PC-3 (cell line): ENCODE results near the gene PALD1. TPM values are rescaled to one million over a fixed set of nuclear protein-coding genes. Genes with fewer than 3 reads are reported as not detected.

Source experiments
- ATAC-seq: fragments of 200-7000 bp; cut with Tn5 transposase; 2 replicates; pipeline ENCODE4 v1.9.1; 2020; ENCODE audit warnings: mild to moderate bottlenecking, moderate library complexity
- BruUV-seq: library from RNA; stranded (reverse); fragments of 400-500 nt; replicated peaks from 2 replicates; lab custom pipeline; 2021; lab: Mats Ljungman, UMichigan
- CTCF ChIA-PET: fragments of 300-600 bp; sonication (Branson Sonifier 250); formaldehyde crosslinking; loops from one replicate; lab custom pipeline; 2022; ENCODE audit warnings: antibody characterized with exemption; lab: Charles Lee
- POLR2A ChIA-PET: fragments of 300-600 bp; sonication (Branson Sonifier 250); formaldehyde crosslinking; loops from one replicate; lab custom pipeline; 2022; ENCODE audit warnings: antibody characterized with exemption; ENCODE audit not compliant: unreplicated experiment; lab: Charles Lee
- DNase-seq: peaks from one replicate; pipeline ENCODE4 v3.0.0-alpha.2; 2015
- H2AFZ ChIP-seq: fragments of 300-600 bp; sonication (generic); 2 replicates; pipeline ENCODE4 v1.6.0; 2016; ENCODE audit warnings: antibody characterized with exemption, low read length
- H3F3A ChIP-seq: fragments of 300-600 bp; sonication (generic); one replicate; pipeline ENCODE4 v1.6.0; 2017; ENCODE audit warnings: antibody characterized with exemption, low read length, control low read depth, mild to moderate bottlenecking; ENCODE audit not compliant: unreplicated experiment
- H3K27ac ChIP-seq: fragments of 300-600 bp; sonication (generic); 2 replicates; pipeline ENCODE4 v1.5.1; 2016; ENCODE audit warnings: mild to moderate bottlenecking, low read length
- H3K27me3 ChIP-seq: fragments of 300-600 bp; sonication (generic); 2 replicates; pipeline ENCODE4 v1.6.1; 2016; ENCODE audit warnings: low read length, mixed read lengths
- H3K36me3 ChIP-seq: fragments of 300-600 bp; sonication (generic); 2 replicates; pipeline ENCODE4 v1.6.1; 2016; ENCODE audit warnings: low read depth, mixed run types, low read length, mixed read lengths
- H3K4me1 ChIP-seq: fragments of 300-600 bp; sonication (generic); 2 replicates; pipeline ENCODE4 v1.5.1; 2016; ENCODE audit warnings: low read length; ENCODE audit not compliant: insufficient read depth
- H3K4me2 ChIP-seq: fragments of 300-600 bp; sonication (generic); 2 replicates; pipeline ENCODE4 v1.6.0; 2016; ENCODE audit warnings: low read length
- H3K4me3 ChIP-seq: fragments of 300-600 bp; sonication (generic); 2 replicates; pipeline ENCODE4 v1.5.1; 2016; ENCODE audit warnings: mild to moderate bottlenecking, low read length, mixed read lengths
- H3K79me2 ChIP-seq: fragments of 300-600 bp; sonication (generic); 2 replicates; pipeline ENCODE4 v1.6.1; 2017; ENCODE audit warnings: low read length, mixed read lengths
- H3K9ac ChIP-seq: fragments of 300-600 bp; sonication (generic); 2 replicates; pipeline ENCODE4 v1.6.0; 2016; ENCODE audit warnings: mild to moderate bottlenecking, low read length
- H3K9me2 ChIP-seq: fragments of 300-600 bp; sonication (generic); replicated peaks from 2 replicates; pipeline ENCODE4 v1.6.1; 2016; ENCODE audit warnings: mixed run types, low read length, mixed read lengths
- H3K9me3 ChIP-seq: fragments of 300-600 bp; sonication (generic); 2 replicates; pipeline ENCODE4 v1.6.1; 2016; ENCODE audit warnings: low read length, mixed read lengths
- H4K20me1 ChIP-seq: fragments of 300-600 bp; sonication (generic); 2 replicates; pipeline ENCODE4 v1.6.1; 2016; ENCODE audit warnings: low read length, mixed read lengths
- EZH2 ChIP-seq: fragments of 300-600 bp; sonication (generic); IDR thresholded peaks from one replicate; pipeline ENCODE4 v1.6.1; 2017; ENCODE audit warnings: antibody characterized with exemption, mild to moderate bottlenecking, low read length; ENCODE audit not compliant: unreplicated experiment
- EZH2phosphoT487 ChIP-seq: fragments of 300-600 bp; sonication (generic); IDR thresholded peaks from 2 replicates; pipeline ENCODE4 v1.6.1; 2018; ENCODE audit warnings: mild to moderate bottlenecking, antibody characterized with exemption, low read length, borderline replicate concordance
- intact Hi-C: fragments of 100-400 bp; cut with micrococcal nuclease; formaldehyde crosslinking; loops from 2 replicates; pipeline ENCODE4 v1.9.0; 2023
- total RNA-seq: library from RNA; depleted of rRNA; stranded (reverse); fragments of >200 nt; gene quantifications from 2 replicates; pipeline ENCODE4 v1.2.3, GENCODE V29; 2014
- TF ChIP-seq, protein P1 (sequence below): fragments of 300-600 bp; sonication (generic); conservative IDR thresholded peaks from 2 replicates; pipeline ENCODE4 v1.5.1; 2017; ENCODE audit warnings: antibody characterized with exemption, low read depth, mild to moderate bottlenecking, low read length

PALD1 gene
- total RNA-seq, 1 experiment from 2014 or later = 0.80 TPM

DNA sequence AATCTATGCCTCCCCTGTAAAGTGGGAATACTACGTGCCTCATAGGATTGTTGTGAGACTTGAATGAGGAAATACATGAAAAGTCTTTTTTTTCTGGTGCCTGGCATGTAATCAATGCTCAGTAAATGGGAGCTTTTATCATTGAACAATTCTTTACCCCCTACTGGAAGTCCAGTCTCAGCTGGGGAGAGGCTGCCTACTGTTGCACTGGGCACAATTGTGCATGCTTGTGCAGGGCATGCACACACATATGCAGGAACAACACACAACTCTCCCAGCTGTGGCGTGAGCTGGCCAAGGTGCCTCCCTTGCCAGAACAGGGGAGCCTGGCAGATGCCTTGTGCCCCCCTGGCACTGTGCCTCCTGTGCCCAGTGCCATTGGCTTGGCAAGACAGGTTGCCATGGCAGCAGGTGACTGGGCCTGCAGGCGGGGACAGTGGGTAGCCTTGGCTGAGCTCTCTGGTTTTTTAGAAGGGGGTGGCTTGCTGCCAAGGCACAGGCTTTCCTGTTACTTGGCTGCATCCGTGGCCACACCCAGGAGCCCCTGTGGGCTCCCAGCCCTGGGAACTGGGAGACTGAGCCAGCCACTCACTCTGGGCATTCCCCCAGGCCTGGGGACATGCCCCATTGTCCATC lies 16.1 kb upstream of the PALD1 start:
- peaks cover 8% of the 10 kb centered on the region for H3K27me3 ChIP-seq
- no peak overlapping the region for H3K4me3 ChIP-seq
- H3K79me2 ChIP-seq = no peaks in the 10 kb centered on the region
- no peaks in the 10 kb centered on the region for H3K9me3 ChIP-seq
- BruUV-seq = no TSS peak
- no peak overlapping the region for H3K27ac ChIP-seq
- DNase-seq (peak; percentile 97), ATAC-seq (peak; percentile 67)
- ChIA-PET POLR2A (interaction anchor here (0.7 kb wide), 1 partner anchor 71 kb away, joined by 5 read pairs; no protein-coding TSS in a partner anchor), CTCF (interaction anchor here (0.6 to 2.8 kb wide), 7 partner anchors 76 to 1234 kb away, joined by 3 to 14 read pairs (median 3); no protein-coding TSS in a partner anchor)
- no peaks in the 10 kb centered on the region for H3K36me3 ChIP-seq
- H4K20me1 ChIP-seq = no peaks in the 10 kb centered on the region
- H3K9me2 ChIP-seq = no peaks in the 10 kb centered on the region
- H3K4me1 ChIP-seq = peaks cover 27% of the 10 kb centered on the region
- H3F3A ChIP-seq = no peaks in the 10 kb centered on the region
- intact Hi-C loops = loop anchor here (2.0 kb wide), 1 partner anchor 418 kb away; no protein-coding TSS in a partner anchor
- no peak overlapping the region for H2AFZ ChIP-seq
- H3K9ac ChIP-seq = no peak overlapping the region
- H3K4me2 ChIP-seq = peak overlapping the region; percentile 40
- TF ChIP-seq EZH2 (no peak), EZH2phosphoT487 (no peak)
- TF ChIP-seq, protein P1, sequence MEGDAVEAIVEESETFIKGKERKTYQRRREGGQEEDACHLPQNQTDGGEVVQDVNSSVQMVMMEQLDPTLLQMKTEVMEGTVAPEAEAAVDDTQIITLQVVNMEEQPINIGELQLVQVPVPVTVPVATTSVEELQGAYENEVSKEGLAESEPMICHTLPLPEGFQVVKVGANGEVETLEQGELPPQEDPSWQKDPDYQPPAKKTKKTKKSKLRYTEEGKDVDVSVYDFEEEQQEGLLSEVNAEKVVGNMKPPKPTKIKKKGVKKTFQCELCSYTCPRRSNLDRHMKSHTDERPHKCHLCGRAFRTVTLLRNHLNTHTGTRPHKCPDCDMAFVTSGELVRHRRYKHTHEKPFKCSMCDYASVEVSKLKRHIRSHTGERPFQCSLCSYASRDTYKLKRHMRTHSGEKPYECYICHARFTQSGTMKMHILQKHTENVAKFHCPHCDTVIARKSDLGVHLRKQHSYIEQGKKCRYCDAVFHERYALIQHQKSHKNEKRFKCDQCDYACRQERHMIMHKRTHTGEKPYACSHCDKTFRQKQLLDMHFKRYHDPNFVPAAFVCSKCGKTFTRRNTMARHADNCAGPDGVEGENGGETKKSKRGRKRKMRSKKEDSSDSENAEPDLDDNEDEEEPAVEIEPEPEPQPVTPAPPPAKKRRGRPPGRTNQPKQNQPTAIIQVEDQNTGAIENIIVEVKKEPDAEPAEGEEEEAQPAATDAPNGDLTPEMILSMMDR = 0 out of 2 replicates have a peak, but pooled peaks have one; percentile 13

DNA sequence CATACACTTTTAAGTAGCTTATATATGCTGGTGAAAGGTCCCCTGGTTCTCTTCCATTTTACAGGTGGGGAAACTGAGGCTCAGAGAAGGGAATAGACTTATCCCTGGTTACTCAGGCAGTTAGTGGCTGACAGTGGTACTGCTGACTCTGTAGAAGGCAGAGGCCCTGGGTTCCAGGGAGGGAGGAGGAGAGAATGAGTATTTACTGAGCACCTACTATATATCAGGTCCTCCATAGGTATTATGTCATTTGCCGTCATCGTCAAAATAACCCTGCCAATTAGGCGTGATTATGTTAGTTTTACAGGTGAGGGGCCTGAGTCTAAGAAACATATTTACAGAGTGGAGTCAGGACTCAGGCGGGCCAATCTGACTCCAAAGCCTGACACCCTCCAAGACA lies 13.3 kb upstream of the PALD1 start:
- CTCF ChIA-PET = no interaction called here
- intact Hi-C loops = no loop called here

More for the DNA sequence above, 13.3 kb upstream of the PALD1 start:
- H3K27me3 ChIP-seq = peaks cover 19% of the 10 kb centered on the region
- no TSS peak for BruUV-seq
- H4K20me1 ChIP-seq = no peaks in the 10 kb centered on the region
- H3K36me3 ChIP-seq = no peaks in the 10 kb centered on the region
- ATAC-seq (no peak), DNase-seq (no peak)
- H3K4me3 ChIP-seq = no peak overlapping the region
- H3K27ac ChIP-seq = no peak overlapping the region
- H3K4me1 ChIP-seq = peaks cover 19% of the 10 kb centered on the region
- no peaks in the 10 kb centered on the region for H3F3A ChIP-seq
- no peak overlapping the region for H3K4me2 ChIP-seq
- H3K9ac ChIP-seq = no peak overlapping the region
- H3K79me2 ChIP-seq = no peaks in the 10 kb centered on the region
- POLR2A ChIA-PET = no interaction called here
- TF ChIP-seq EZH2phosphoT487 (no peak), EZH2 (no peak)
- TF ChIP-seq, protein P1 = no peak
- H3K9me2 ChIP-seq = no peaks in the 10 kb centered on the region
- no peaks in the 10 kb centered on the region for H3K9me3 ChIP-seq
- no peak overlapping the region for H2AFZ ChIP-seq
